K562 (cell line): Measurements from ENCODE around the gene PYDC1. TPM values are rescaled to one million over a fixed set of nuclear protein-coding genes. Genes with fewer than 3 reads are reported as not detected.

Source experiments
- ARID2 ChIP-seq: fragments of 450-650 bp; IDR thresholded peaks from 2 replicates; pipeline ENCODE4 v1.6.1; 2017; ENCODE audit warnings: antibody characterized with exemption, mild to moderate bottlenecking
- DLX4 ChIP-seq: fragments of 250-450 bp; sonication (Bioruptor Pico); IDR thresholded peaks from 2 replicates; pipeline ENCODE4 v1.6.1; 2021; ENCODE audit warnings: mild to moderate bottlenecking
- ETV5 ChIP-seq: sonication (generic); formaldehyde crosslinking; IDR thresholded peaks from 2 replicates; pipeline ENCODE4 v1.4.0; 2020; ENCODE audit warnings: low read depth, mild to moderate bottlenecking, missing genetic modification reagents
- HEY1 ChIP-seq: fragments of 250-450 bp; sonication (Bioruptor Pico); IDR thresholded peaks from 2 replicates; pipeline ENCODE4 v1.5.0; 2020; ENCODE audit warnings: mild to moderate bottlenecking, moderate library complexity, borderline replicate concordance
- IFI16 ChIP-seq: fragments of 250-450 bp; sonication (Bioruptor Pico); IDR thresholded peaks from 2 replicates; pipeline ENCODE4 v2.1.2; 2022; ENCODE audit warnings: mild to moderate bottlenecking, inconsistent platforms
- L3MBTL2 ChIP-seq: fragments of 450-650 bp; IDR thresholded peaks from 2 replicates; pipeline ENCODE4 v1.6.1; 2016; ENCODE audit warnings: mild to moderate bottlenecking, moderate library complexity
- PCBP2 ChIP-seq: fragments of 200-400 bp; formaldehyde crosslinking; IDR thresholded peaks from 2 replicates; pipeline ENCODE4 v1.6.1; 2018; ENCODE audit warnings: low read length, low read depth, mild to moderate bottlenecking, moderate library complexity; ENCODE audit not compliant: poor library complexity, severe bottlenecking
- STAT5A ChIP-seq: IDR thresholded peaks from 2 replicates; pipeline ENCODE4 v1.6.1; 2012; ENCODE audit warnings: low read length, inconsistent platforms, borderline replicate concordance
- UBTF ChIP-seq, 2 experiments: IDR thresholded peaks; 2 replicates each; pipeline ENCODE4 v1.6.1; 2012; ENCODE audit warnings: improper control_type of control experiment in 2 of 2, low read depth in 2 of 2, low read length in 2 of 2, borderline replicate concordance in 1 of 2
- ZBTB2 ChIP-seq: fragments of 450-650 bp; IDR thresholded peaks from 2 replicates; pipeline ENCODE4 v1.6.1; 2016; ENCODE audit warnings: antibody characterized with exemption
- ZBTB40 ChIP-seq, 2 experiments: fragments of 450-650 bp in 1 of 2; sonication (generic) in 1 of 2; formaldehyde crosslinking in 1 of 2; IDR thresholded peaks; 2 replicates each; pipeline versions ENCODE4 v1.7.1 to v1.9.0; 2016 to 2022; ENCODE audit warnings: inconsistent platforms in 1 of 2, mild to moderate bottlenecking in 1 of 2, missing genetic modification reagents in 1 of 2
- ZKSCAN1 ChIP-seq: fragments of 150-350 bp; IDR thresholded peaks from 2 replicates; pipeline ENCODE4 v1.6.1; 2016; ENCODE audit warnings: low read depth, low read length
- ZNF146 ChIP-seq: IDR thresholded peaks from one replicate; pipeline ENCODE4 v1.6.1; 2018; ENCODE audit warnings: missing compliant biosample characterization; ENCODE audit not compliant: unreplicated experiment
- polyA plus RNA-seq, 8 experiments: library from polyadenylated mRNA; depleted of rRNA in 4 of 8; stranded (reverse) in 5 of 8; unstranded in 3 of 8; fragments of >200 nt; fragmentation: Nextera tagmentation in 2 of 8; fragmentation: Illumina TruSeq in 1 of 8; extraction: Ambion mirVana in 2 of 8; extraction: Trizol in 1 of 8; gene quantifications; 2 replicates each; pipeline versions ENCODE4 v1.2.1 to v1.2.3, GENCODE V29; 2011 to 2014; ENCODE audit warnings: inconsistent platforms in 1 of 8, missing spikeins in 1 of 8
- total RNA-seq, 7 experiments: library from RNA; depleted of rRNA in 6 of 7; stranded (reverse); fragments of >200 nt in 6 of 7; fragmentation: Illumina TruSeq in 2 of 7; extraction: Trizol in 2 of 7; gene quantifications; 2 replicates each; pipeline versions ENCODE4 v1.2.1 to v1.2.3, GENCODE V29; 2011 to 2021; ENCODE audit warnings: low replicate concordance in 1 of 7

PYDC1 gene
- total and polyA plus RNA-seq, 9 of the 15 experiments (the other 6 are each of a cell fraction or from before 2014, with no cell fraction given): not detected

GRCh38 chr16:31179747-31180459 is 37.0 kb downstream of the PYDC1 start, which contains the start of gene FUS (continued):
- TF ChIP-seq ZBTB40 (IDR thresholded peaks at IDR 0.05): peak; percentile 62; the same call in 1 of the 2 replicates
- no peak for TF ChIP-seq ZBTB40 (CRISPR knock-in tag; IDR thresholded peaks at IDR 0.05)
- TF ChIP-seq ZBTB2: peak; percentile 66; the same call in 1 of the 2 replicates
- peak; percentile 36; the same call in 1 of the 2 replicates for TF ChIP-seq STAT5A
- no peak for TF ChIP-seq ZNF146 (CRISPR knock-in tag)
- TF ChIP-seq HEY1 (CRISPR knock-in tag): 0 out of 2 replicates have a peak, but pooled peaks have one; percentile 35
- TF ChIP-seq DLX4 (CRISPR knock-in tag): no peak
- no peak for TF ChIP-seq ARID2
- no peak for TF ChIP-seq UBTF (IDR thresholded peaks at IDR 0.05; ENCODE audit: borderline replicate concordance in 1 of 2, low read depth in 2 of 2, low read length in 2 of 2)
- no peak for TF ChIP-seq IFI16
- TF ChIP-seq PCBP2: peak; percentile 15
- TF ChIP-seq ZKSCAN1: no peak; the same call in 1 of the 2 replicates
- TF ChIP-seq L3MBTL2: no peak
- TF ChIP-seq ETV5: peak; percentile 70
